Stimulated activated CD4-positive, alpha-beta T cell treated with anti-CD3 and anti-CD28 coated beads, Interleukin-4, amount 100 ng/mL, for 48 hours (primary cell): ENCODE results near the gene OTULIN.

Experiments used
- DNase-seq, 2 donors: peaks; one replicate each; pipeline ENCODE4 v3.0.0-alpha.2; 2020; ENCODE audit warnings: low read depth in 2 of 2

Gene OTULIN

GRCh38 chr5:14696851-14697250, 32.3 kb downstream of the OTULIN start:
- DNase-seq = no peak

- DNase-seq = no peak
These were observed 34.0 kb downstream of the OTULIN start for GRCh38 chr5:14698495-14698894.

- DNase-seq = no peak
These were observed 34.6 kb downstream of the OTULIN start for GRCh38 chr5:14699159-14699558.

- no peak for DNase-seq
These were observed 35.4 kb downstream of the OTULIN start for GRCh38 chr5:14699807-14700400.

- no peak for DNase-seq
These were observed 36.2 kb downstream of the OTULIN start for GRCh38 chr5:14700478-14701436.

GRCh38 chr5:14701556-14701955, 37.0 kb downstream of the OTULIN start:
- no peak for DNase-seq

- DNase-seq = no peak
These were observed 37.8 kb downstream of the OTULIN start for GRCh38 chr5:14702238-14702839.

- no peak for DNase-seq
These were observed 41.0 kb downstream of the OTULIN start for GRCh38 chr5:14705556-14705955.

GRCh38 chr5:14706615-14707021, 42.1 kb downstream of the OTULIN start:
- no peak for DNase-seq

GRCh38 chr5:14707811-14708390, 43.4 kb downstream of the OTULIN start:
- DNase-seq = no peak

- DNase-seq = no peak
These were observed 44.0 kb downstream of the OTULIN start for GRCh38 chr5:14708551-14708950.

- no peak for DNase-seq
These were observed 45.9 kb downstream of the OTULIN start for GRCh38 chr5:14710313-14710994.

- DNase-seq = no peak
These were observed 47.6 kb downstream of the OTULIN start for GRCh38 chr5:14712131-14712530.

GRCh38 chr5:14712666-14713065, 48.1 kb downstream of the OTULIN start:
- DNase-seq = no peak

- DNase-seq = no peak
These were observed 49.2 kb downstream of the OTULIN start for GRCh38 chr5:14713476-14714390.

GRCh38 chr5:14714706-14715105, 50.2 kb downstream of the OTULIN start:
- no peak for DNase-seq

GRCh38 chr5:14715481-14715880, 51.0 kb downstream of the OTULIN start:
- no peak for DNase-seq

GRCh38 chr5:14716755-14717752, 52.5 kb downstream of the OTULIN start:
- no peak for DNase-seq

GRCh38 chr5:14718778-14719177, 54.3 kb downstream of the OTULIN start:
- no peak for DNase-seq
